GM12865 (cell line): ENCODE measurements around the gene LHX3.
A peak's percentile ranks its signal among the peaks of the same experiment; 100 is the strongest.

ENCODE experiments used
- DNase-seq: peaks from one replicate; pipeline ENCODE4 v3.0.0; 2010; ENCODE audit warnings: low read depth
- H3K4me3 ChIP-seq: 2 replicates; pipeline ENCODE4 v1.5.1; 2011; ENCODE audit warnings: mild to moderate bottlenecking, low read depth, low read length, control low read depth
- CTCF ChIP-seq: IDR thresholded peaks from 2 replicates; pipeline ENCODE4 v1.5.1; 2011; ENCODE audit warnings: low read length, control low read depth, low read depth, inconsistent platforms; ENCODE audit not compliant: insufficient read depth; ENCODE audit errors: missing control alignments

LHX3 gene

GRCh38 chr9:136225748-136226679 is 21.1 kb upstream of the LHX3 start:
- peak overlapping the region; percentile 43 for H3K4me3 ChIP-seq
- DNase-seq, result peak; percentile 83
- peak; percentile 98 for TF ChIP-seq CTCF

GRCh38 chr9:136225366-136225747 is 20.4 kb upstream of the LHX3 start:
- TF ChIP-seq CTCF, result no peak
- H3K4me3 ChIP-seq, result peak overlapping the region; percentile 43
- DNase-seq, result peak; percentile 76

- DNase-seq, result no peak
- no peak overlapping the region for H3K4me3 ChIP-seq
- no peak for TF ChIP-seq CTCF
Measured at GRCh38 chr9:136223871-136224640, 19.1 kb upstream of the LHX3 start.

- TF ChIP-seq CTCF, result no peak
- no peak for DNase-seq
- no peak overlapping the region for H3K4me3 ChIP-seq
Measured at GRCh38 chr9:136222906-136223285, 18.0 kb upstream of the LHX3 start.

GRCh38 chr9:136222166-136222905 is 17.4 kb upstream of the LHX3 start:
- DNase-seq, result no peak
- no peak overlapping the region for H3K4me3 ChIP-seq
- TF ChIP-seq CTCF, result no peak

- H3K4me3 ChIP-seq, result no peak overlapping the region
- no peak for DNase-seq
- TF ChIP-seq CTCF, result no peak
Measured at GRCh38 chr9:136220017-136220729, 15.2 kb upstream of the LHX3 start.
